Measurements from ENCODE around the gene F8.

GRCh38 chrX:154836163-154836562 lies 186.4 kb downstream of the F8 start:
- TF ChIP-seq, protein P1, sequence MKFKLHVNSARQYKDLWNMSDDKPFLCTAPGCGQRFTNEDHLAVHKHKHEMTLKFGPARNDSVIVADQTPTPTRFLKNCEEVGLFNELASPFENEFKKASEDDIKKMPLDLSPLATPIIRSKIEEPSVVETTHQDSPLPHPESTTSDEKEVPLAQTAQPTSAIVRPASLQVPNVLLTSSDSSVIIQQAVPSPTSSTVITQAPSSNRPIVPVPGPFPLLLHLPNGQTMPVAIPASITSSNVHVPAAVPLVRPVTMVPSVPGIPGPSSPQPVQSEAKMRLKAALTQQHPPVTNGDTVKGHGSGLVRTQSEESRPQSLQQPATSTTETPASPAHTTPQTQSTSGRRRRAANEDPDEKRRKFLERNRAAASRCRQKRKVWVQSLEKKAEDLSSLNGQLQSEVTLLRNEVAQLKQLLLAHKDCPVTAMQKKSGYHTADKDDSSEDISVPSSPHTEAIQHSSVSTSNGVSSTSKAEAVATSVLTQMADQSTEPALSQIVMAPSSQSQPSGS (tag by site-specific recombination; IDR thresholded peaks at IDR 0.05; ENCODE audit: low read depth): no peak
- TF ChIP-seq BCL11A (tag by site-specific recombination; IDR thresholded peaks at IDR 0.05; ENCODE audit: low read depth) (no peak), CTCF (tag by site-specific recombination; IDR thresholded peaks at IDR 0.05) (no peak), ZNF16 (tag by site-specific recombination; IDR thresholded peaks at IDR 0.05; ENCODE audit: low read depth) (no peak), KLF16 (tag by site-specific recombination; IDR thresholded peaks at IDR 0.05) (no peak), SP2 (tag by site-specific recombination; IDR thresholded peaks at IDR 0.05) (no peak), ZNF133 (tag by site-specific recombination; IDR thresholded peaks at IDR 0.05) (no peak), ZNF324 (tag by site-specific recombination; IDR thresholded peaks at IDR 0.05) (no peak), ZNF24 (tag by site-specific recombination; IDR thresholded peaks at IDR 0.05) (no peak), ZNF121 (tag by site-specific recombination; IDR thresholded peaks at IDR 0.05) (no peak)

Data from HEK293 (cell line).